8988T (cell line): ENCODE data around the gene ZNF428.
"Not testable (repeated sequence)": the region's sequence is repeated elsewhere in the genome, so short reads cannot be mapped to it uniquely, and the experiment has no call there.

ENCODE experiments used
- DNase-seq: peaks from one replicate; pipeline ENCODE4 v3.0.0; 2011

ZNF428 gene

GRCh38 chr19:43616306-43616705, 3.1 kb downstream of the ZNF428 start:
- no peak for DNase-seq

- DNase-seq: no peak
These were observed 7.1 kb downstream of the ZNF428 start for GRCh38 chr19:43612374-43612773.

GRCh38 chr19:43611788-43612187, 7.6 kb downstream of the ZNF428 start, which contains the start of gene SRRM5:
Gene SRRM5 (plus strand): TSS chr19:43612088. CDS start chr19:43612122, 34 bp downstream.
- no peak for DNase-seq

GRCh38 chr19:43610493-43610892, 8.9 kb downstream of the ZNF428 start:
- no peak for DNase-seq

GRCh38 chr19:43609872-43610271, 9.6 kb downstream of the ZNF428 start:
- no peak for DNase-seq

GRCh38 chr19:43607238-43608205, 11.9 kb downstream of the ZNF428 start:
- DNase-seq: no peak

GRCh38 chr19:43606569-43607229, 12.7 kb downstream of the ZNF428 start:
- DNase-seq: no peak

- DNase-seq: no peak
These were observed 13.4 kb downstream of the ZNF428 start for GRCh38 chr19:43605875-43606568.

- not testable (repeated sequence) for DNase-seq
These were observed 19.1 kb downstream of the ZNF428 start for GRCh38 chr19:43600326-43600725.

- DNase-seq: no peak
These were observed 19.7 kb downstream of the ZNF428 start for GRCh38 chr19:43599635-43600295.

GRCh38 chr19:43598445-43599240, 20.8 kb downstream of the ZNF428 start:
- DNase-seq: no peak

GRCh38 chr19:43597876-43598275, 21.6 kb downstream of the ZNF428 start:
- DNase-seq: no peak

GRCh38 chr19:43596842-43597461, 22.5 kb downstream of the ZNF428 start:
- no peak for DNase-seq

- peak; percentile 84 for DNase-seq
These were observed 23.2 kb downstream of the ZNF428 start, which contains the start of the genes IRGQ and ZNF576 for GRCh38 chr19:43595999-43596841. Gene IRGQ (minus strand): TSS chr19:43596134. CDS start chr19:43595338, 796 bp downstream. Gene ZNF576 (plus strand): TSS chr19:43596595. CDS start chr19:43597109, 514 bp downstream.

GRCh38 chr19:43595605-43595998, 23.8 kb downstream of the ZNF428 start:
- DNase-seq: no peak

GRCh38 chr19:43594710-43595604, 24.5 kb downstream of the ZNF428 start:
- peak; percentile 45 for DNase-seq

- no peak for DNase-seq
These were observed 25.2 kb downstream of the ZNF428 start for GRCh38 chr19:43594081-43594697.

- DNase-seq: no peak
These were observed 26.6 kb downstream of the ZNF428 start for GRCh38 chr19:43592800-43593350.
